Cardiac muscle cell (in vitro differentiated cells and primary cell): ENCODE measurements around the gene LPCAT1. TPM values are rescaled to one million over a fixed set of nuclear protein-coding genes. Genes with fewer than 3 reads are reported as not detected.
"Not testable (repeated sequence)": the region's sequence is repeated elsewhere in the genome, so short reads cannot be mapped to it uniquely, and the experiment has no call there.

ENCODE experiments used
- DNase-seq, 2 donors: peaks; one replicate each; pipeline versions ENCODE4 v3.0.0 to v3.0.0-alpha.2; 2010 to 2017; ENCODE audit warnings: low read depth in 1 of 2, low spot score in 1 of 2
- H3K27ac ChIP-seq: fragments of 200-600 bp; sonication (generic); 2 replicates; pipeline ENCODE4 v1.5.1; 2016
- H3K27me3 ChIP-seq: fragments of 200-600 bp; sonication (generic); 2 replicates; pipeline ENCODE4 v1.6.0; 2016; ENCODE audit warnings: control low read depth
- H3K36me3 ChIP-seq: fragments of 200-600 bp; sonication (generic); 2 replicates; pipeline ENCODE4 v1.5.1; 2016; ENCODE audit warnings: control low read depth
- H3K4me1 ChIP-seq: fragments of 200-600 bp; sonication (generic); 2 replicates; pipeline ENCODE4 v1.8.1; 2017; ENCODE audit warnings: low read depth, mild to moderate bottlenecking, mixed run types
- H3K4me3 ChIP-seq: fragments of 200-600 bp; sonication (generic); 2 replicates; pipeline ENCODE4 v1.5.1; 2016; ENCODE audit warnings: mild to moderate bottlenecking
- H3K9me3 ChIP-seq: fragments of 200-600 bp; sonication (generic); 2 replicates; pipeline ENCODE4 v1.5.1; 2017; ENCODE audit warnings: low read depth, mild to moderate bottlenecking, control low read depth
- CTCF ChIP-seq: IDR thresholded peaks from 2 replicates; pipeline ENCODE4 v1.5.1; 2012; ENCODE audit warnings: low read depth, mild to moderate bottlenecking, low read length
- polyA plus RNA-seq: library from polyadenylated mRNA; unstranded; fragments of >200 nt; fragmentation: Nextera tagmentation; extraction: Ambion mirVana; gene quantifications from 2 replicates; pipeline ENCODE4 v1.2.1, GENCODE V29; 2016
- total RNA-seq: library from RNA; depleted of rRNA; stranded (reverse); fragments of >200 nt; gene quantifications from 2 replicates; pipeline ENCODE4 v1.2.3, GENCODE V29; 2016

The LPCAT1 gene
- total and polyA plus RNA-seq, 2 experiments from 2014 or later, result 48.5 to 57.3 TPM

- Histone ChIP-seq H3K9me3 (peaks cover 3% of the 10 kb centered on the region), H3K4me3 (no peak overlapping the region), H3K27ac (no peak overlapping the region), H3K27me3 (no peaks in the 10 kb centered on the region), H3K4me1 (no peaks in the 10 kb centered on the region), H3K36me3 (no peaks in the 10 kb centered on the region)
- no peak for TF ChIP-seq CTCF
- no peak for DNase-seq
These were observed 99.0 kb downstream of the LPCAT1 start for GRCh38 chr5:1424716-1425115.

GRCh38 chr5:1423901-1424603, 99.7 kb downstream of the LPCAT1 start:
- Histone ChIP-seq H3K4me3 (no peak overlapping the region), H3K27ac (no peak overlapping the region), H3K36me3 (no peaks in the 10 kb centered on the region), H3K4me1 (no peaks in the 10 kb centered on the region), H3K27me3 (no peaks in the 10 kb centered on the region), H3K9me3 (peaks cover 3% of the 10 kb centered on the region)
- no peak for DNase-seq
- no peak for TF ChIP-seq CTCF

- DNase-seq, H3K27me3 ChIP-seq, H3K4me1 ChIP-seq, H3K9me3 ChIP-seq, H3K27ac ChIP-seq, H3K36me3 ChIP-seq, H3K4me3 ChIP-seq: not testable (repeated sequence)
These were observed 101.2 kb downstream of the LPCAT1 start for GRCh38 chr5:1422522-1422921.

- TF ChIP-seq CTCF, result no peak
- H3K27me3 ChIP-seq, result no peaks in the 10 kb centered on the region
- no peaks in the 10 kb centered on the region for H3K4me1 ChIP-seq
- H3K27ac ChIP-seq, result no peak overlapping the region
- no peak overlapping the region for H3K4me3 ChIP-seq
- DNase-seq, result no peak
- H3K36me3 ChIP-seq, result no peaks in the 10 kb centered on the region
- no peaks in the 10 kb centered on the region for H3K9me3 ChIP-seq
These were observed 102.0 kb downstream of the LPCAT1 start for GRCh38 chr5:1421521-1422341.

GRCh38 chr5:1420211-1421195, 103.3 kb downstream of the LPCAT1 start:
- Histone ChIP-seq H3K9me3 (no peaks in the 10 kb centered on the region), H3K27me3 (no peaks in the 10 kb centered on the region), H3K4me3 (no peak overlapping the region), H3K36me3 (no peaks in the 10 kb centered on the region), H3K27ac (no peak overlapping the region), H3K4me1 (no peaks in the 10 kb centered on the region)
- no peak for TF ChIP-seq CTCF
- peak in 1 of 2 donors; percentile 5 for DNase-seq
